GM21528 (cell line): ENCODE results near the gene KLK15.
"Not testable (repeated sequence)": the region's sequence is repeated elsewhere in the genome, so short reads cannot be mapped to it uniquely, and the experiment has no call there.

Experiments
- ATAC-seq: cut with Tn5 transposase; IDR thresholded peaks from one replicate; pipeline ENCODE4 v1.9.1; 2021; ENCODE audit warnings: mild to moderate bottlenecking, moderate library complexity; ENCODE audit not compliant: unreplicated experiment, low FRiP score

Gene KLK15

DNA sequence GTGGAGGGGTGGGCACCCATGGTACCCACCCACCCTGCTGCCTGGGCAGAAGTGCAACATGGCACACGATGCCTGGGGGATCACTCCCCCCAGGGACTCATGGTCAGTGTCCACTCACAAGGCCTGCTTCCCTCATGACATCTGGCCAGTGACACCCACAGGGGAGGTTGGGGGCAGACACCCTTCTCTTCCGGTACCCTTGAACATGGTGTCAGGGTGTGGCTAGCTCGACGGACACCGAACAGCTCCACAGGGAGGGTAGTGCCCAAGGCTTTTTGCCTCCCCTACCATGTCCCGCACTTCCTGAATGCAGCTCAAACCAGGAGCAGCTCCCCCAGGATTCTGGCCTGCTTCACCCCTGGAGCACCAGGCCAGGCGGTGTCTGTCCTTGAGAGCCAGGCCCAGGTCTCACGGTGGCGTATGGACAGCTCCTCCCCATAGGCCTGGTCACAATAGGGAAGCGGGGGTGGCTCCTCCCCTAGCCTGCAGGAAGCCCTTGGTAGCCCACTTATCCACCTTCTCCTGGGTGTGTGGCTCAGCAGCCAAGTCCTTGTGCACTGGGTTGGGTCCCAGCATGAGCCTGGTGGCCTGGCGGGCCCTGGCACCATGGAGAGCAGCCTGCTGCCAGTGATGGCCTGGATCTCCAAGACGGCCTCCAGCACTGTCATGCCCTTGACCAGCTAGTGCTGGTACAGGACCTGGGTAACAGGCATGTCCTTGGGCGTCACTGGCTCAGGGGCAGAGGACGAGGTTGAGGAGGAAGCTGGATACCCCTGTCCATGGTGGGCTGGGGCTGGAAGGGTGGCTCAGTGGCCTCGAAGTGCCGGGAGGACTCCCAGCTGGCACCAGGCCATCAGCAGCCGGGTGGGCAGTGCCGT lies 35.4 kb downstream of the KLK15 start:
- ATAC-seq = no peak

DNA sequence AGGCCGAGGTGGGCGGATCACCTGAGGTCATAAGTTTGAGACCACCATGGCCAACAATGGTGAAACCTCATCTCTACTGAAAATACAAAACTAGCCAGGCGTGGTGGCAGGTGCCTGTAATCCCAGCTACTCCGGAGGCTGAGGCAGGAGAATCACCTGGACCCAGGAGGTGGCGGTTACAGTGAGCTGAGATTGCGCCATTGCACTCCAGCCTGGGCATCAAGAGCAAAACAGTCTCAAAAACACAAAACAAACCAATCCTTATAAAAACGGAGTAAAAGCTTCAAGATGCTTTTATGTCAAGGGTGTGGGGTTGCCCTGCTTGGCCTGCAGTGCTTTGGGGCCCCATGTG lies 36.0 kb downstream of the KLK15 start:
- no peak for ATAC-seq

DNA sequence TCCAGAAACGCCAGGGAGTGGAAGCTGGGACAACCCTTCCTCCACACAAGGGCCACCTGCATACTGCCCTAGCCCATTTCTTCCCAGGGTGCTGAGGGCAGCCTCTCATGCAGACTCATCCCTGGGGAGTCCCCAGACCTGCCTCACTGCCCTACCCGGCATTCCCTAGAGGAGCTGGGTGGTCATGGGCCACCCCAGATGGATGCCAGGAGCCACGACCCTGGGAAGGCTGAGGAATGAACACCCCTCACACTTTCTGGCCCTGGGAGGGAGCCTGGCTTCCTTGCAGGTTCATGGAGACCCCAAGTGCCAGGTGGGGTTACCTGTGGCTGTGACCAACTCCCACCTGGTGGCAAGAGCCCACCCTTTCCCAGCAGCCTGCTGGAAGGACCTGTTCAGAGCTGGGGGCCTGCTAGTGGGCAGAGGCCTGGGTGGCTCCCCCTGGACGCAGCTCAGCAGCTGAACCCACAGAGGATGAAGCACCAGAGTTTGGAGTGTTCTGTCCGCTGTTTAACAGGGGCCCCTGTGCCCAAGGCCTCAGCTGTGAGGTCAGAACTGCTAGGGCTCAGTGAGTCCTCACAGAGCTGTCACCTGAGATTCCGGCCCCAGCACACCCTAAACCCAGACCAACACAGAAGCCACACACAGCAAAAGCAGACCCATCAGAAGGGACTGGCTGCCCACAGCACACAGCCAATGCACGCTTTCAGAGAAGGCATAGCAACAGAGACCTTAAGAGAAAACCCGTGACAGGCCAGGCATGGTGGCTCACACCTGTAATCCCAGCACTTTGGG lies 36.5 kb downstream of the KLK15 start:
- ATAC-seq = no peak

DNA sequence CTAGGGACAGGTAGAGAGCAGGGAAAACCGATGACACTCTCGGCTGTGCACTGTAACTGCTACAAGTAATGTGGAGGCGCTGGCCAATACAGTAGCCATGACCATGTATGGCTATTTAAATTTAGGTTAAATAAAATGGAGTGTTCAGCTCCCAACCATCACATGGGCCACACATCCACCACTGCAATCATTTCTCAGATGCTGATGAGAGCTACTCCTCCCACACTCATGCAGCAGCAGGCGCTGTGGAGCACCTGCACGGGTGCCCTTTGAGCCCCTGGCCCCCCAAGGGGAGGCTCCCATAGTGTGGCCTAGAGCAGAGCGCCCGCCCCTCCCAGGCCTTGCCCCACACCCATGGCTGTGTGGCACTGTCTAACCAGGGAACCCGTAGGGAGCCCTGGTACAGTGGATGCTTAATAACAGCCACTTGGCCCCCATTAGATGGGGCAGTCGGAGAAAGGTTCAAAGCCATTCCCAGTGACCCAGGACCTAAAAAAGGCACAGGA lies 37.2 kb downstream of the KLK15 start:
- ATAC-seq = no peak

DNA sequence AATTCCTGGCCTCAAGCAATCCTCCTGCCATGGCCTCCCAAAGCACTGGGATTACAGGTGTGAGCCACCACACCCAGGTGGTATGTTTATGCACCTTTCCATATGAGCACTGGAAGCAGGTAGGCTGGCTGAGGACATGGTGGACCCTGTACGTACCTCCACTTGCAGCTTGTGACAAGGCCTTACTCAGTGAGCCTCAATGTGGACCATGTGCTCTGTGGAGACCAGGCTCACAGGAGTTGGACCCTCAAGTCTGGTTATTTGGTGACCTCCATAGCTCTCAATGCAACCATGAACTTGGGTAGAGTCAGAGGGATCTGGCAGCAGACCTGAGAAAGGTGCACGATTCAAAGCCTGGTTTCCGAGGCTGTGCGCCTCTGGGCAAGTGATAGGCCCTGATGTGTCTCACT lies 37.7 kb downstream of the KLK15 start:
- no peak for ATAC-seq

DNA sequence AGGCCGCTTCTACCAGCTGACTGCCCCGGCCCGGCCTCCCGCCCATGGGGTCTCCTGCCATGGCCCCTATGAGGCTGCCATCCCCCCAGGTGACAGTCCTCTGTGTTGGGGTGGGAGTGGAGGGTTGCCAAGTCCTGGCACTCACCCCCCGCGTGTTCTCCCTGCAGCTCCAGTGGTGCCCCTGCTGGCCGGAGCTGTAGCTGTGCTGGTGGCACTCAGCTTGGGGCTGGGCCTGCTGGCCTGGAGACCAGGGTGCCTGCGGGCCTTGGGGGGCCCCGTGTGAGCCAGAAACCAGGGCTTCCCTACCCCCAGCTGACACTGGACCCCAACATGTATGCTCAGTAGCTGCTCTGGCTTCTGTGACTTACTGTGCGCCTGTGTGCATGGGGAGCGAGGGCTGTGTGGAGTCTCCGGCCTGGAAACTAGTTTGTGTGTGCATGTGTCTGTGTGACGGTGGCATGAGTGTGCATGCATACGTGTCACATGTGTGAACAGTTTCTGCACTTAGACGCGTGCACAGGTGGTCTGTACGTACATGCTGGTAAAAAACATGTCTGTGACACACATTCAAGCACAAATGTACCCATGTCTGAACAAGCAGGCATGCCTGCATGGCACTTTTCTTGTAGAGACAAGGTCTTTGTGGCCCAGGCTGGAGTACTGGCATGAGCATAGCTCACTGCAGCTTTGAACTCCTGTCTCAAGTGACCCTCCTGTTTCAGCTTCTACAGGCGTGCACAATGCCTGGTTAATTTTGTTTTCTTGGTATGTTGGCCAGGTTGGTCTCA lies 38.3 kb downstream of the KLK15 start:
- no peak for ATAC-seq

DNA sequence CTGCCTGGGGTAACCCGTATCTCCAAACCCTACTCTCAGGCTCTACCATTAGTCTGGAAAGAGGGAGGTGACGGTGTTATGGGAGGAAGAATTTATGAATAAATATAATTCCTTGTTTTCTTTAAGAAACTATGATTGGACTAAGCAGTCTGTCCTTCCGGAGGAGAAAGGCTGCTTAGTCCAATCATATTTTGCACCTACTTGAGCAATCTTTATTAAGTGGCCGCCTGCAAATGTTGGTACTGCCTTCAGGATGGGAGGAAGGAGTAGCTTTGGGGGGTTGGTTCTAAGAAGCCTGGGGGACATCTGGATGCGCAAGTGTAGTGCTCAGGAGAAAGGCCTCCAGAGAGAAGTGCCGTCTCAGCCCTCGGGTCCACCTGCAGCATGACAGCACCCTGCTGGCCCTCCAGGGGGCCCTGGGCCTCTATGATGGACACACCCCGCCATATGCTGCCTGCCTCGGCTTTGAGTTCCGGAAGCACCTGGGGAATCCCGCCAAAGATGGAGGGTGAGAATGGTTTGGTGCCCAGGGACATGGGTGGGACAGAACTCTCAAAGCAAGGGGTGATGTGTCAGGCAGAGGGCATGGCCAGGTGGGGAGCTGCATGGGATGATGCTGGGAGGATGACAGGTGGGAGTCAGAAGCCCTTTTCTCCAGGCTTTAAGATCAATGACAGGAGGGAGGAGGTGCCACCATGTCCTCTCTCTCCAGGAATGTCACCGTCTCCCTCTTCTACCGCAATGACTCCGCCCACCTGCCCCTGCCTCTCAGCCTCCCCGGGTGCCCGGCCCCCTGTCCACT lies 39.1 kb downstream of the KLK15 start:
- no peak for ATAC-seq

DNA sequence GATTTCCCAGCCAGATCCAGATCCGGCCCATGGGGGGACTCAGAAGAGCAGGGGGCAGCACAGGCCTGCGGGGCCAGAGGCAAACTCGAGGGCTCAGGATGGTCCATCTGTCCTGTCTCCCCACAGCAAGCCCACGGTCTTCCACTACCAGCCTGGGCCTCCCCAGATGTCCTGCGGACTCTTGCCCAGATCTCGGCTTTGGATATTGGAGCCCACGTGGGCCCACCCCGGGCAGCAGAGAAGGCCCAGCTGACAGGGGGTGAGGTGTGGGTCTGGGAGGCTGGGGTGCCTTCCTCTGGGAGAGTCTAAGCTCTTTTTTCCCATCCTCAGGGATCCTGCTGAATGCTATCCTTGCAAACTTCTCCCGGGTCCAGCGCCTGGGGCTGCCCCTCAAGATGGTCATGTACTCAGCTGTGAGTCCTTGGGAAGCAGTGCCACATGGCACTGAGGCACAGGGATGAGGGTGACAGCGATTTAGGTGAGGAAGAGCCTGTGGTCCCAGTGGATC lies 39.8 kb downstream of the KLK15 start:
- no peak for ATAC-seq

DNA sequence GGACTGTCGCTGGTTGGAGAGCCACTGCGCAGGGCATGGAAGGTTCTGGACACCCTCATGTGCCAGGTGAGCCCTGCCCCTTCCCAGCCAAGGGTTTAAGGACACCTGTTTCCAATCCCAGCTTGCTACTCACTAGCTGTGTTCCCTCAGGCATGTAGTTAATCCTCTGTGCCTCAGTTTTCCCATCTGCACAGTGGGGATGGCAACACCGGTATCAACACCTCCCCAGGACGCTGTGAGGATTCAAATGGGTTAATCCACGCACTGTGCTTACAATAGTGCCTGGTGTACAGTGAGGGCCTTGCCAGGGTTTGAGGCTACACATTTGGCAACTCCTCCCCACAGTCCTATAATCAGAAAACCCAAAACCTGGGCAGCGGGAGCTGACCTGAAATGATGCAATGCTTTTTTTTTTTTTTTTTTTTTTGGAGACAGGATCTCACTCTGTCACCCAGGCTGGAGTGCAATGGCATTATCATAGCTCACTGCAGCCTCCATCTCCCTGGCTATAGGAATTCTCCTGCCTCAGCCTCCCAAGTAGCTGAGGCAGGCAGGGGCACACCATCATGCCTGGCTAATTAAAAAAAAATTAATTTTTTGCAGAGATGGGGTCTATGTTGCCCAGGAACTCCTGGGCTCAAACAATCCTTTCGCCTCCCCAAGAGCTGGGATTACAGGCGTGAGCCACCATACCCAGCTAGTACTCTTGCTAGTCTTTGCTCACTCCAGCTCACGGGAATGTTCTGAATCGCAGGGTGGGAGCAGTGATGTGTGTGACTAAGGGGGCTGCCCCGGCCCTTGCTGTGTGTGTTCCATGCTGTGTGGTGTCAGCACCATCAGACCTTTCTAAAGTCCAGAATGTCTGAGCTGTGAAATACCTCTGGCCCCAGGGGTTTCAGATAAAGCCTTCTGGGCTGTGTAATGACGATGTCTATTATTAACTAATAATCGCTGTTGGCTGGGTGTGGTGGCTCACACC lies 40.8 kb downstream of the KLK15 start:
- no peak for ATAC-seq

DNA sequence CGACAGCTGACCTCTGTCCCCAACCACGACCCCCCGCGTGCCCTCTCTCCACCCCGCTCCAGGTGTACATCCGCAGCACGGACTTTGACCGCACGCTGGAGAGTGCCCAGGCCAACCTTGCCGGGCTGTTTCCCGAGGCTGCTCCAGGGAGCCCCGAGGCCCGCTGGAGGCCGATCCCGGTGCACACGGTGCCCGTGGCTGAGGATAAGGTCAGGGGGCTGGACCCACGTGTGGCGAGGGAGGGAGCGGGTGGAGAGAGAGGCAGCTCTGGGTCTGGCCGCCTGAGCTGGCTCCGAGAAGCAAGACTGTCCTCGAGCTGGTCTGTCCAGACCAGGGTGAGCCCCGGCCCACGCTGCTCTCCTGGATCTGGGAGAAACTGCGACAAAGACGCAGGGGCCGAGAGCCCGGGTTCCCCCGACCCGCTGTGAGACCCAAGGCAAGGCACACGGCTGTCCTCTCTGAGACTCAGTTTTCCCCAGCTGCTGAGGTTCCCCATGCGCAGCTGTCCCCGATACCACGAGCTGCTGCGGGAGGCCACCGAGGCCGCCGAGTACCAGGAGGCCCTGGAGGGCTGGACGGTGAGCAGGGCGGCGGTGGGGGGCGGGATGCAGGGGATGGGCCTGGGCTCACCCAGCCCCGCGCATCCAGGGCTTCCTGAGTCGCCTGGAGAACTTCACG lies 41.6 kb downstream of the KLK15 start:
- ATAC-seq = no peak

DNA sequence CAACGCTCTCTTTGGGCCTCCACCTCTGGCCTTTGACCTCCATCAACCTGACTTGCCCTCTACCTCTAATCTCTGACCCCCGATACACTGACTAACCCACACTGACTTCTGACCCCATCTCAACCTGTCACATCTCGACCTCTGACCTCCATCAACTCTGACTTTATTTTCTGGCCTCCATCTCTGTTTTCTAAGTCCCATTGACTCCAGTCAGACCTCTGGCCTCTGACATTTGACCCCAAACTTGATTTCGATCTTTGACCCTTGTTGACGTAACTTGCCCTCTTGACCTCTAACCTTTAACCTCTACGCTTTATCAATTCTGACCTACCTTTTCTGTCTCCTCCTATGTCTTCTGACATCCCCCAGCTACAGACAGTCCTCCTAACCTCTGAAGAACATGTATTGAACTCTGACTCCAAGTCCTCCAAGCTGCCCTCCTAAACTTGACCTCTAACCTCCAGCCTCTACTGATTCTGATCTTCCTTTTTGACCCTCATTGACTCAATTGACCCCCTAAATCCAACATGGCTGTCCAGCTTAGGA lies 42.4 kb downstream of the KLK15 start:
- ATAC-seq = no peak

DNA sequence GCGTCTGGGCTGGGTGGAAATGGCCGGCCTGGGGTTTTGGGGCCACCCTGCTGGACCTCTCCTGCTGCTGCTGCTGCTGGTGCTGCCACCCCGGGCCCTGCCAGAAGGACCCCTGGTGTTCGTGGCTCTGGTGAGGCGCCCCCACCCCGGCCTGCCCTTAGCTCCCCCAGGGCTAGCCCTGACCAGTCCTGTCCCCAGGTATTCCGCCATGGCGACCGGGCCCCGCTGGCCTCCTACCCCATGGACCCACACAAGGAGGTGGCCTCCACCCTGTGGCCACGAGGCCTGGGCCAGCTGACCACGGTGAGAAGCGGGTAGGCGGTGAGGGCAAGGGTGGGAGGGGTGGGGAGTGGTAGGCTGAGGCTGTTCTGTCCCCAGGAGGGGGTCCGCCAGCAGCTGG lies 43.0 kb downstream of the KLK15 start, which contains the start of gene ACP4:
Gene ACP4 (plus strand): TSS at position 20 of the 400 bp plus-strand sequence. CDS start 0 bp downstream, at position 20.
- ATAC-seq = no peak

DNA sequence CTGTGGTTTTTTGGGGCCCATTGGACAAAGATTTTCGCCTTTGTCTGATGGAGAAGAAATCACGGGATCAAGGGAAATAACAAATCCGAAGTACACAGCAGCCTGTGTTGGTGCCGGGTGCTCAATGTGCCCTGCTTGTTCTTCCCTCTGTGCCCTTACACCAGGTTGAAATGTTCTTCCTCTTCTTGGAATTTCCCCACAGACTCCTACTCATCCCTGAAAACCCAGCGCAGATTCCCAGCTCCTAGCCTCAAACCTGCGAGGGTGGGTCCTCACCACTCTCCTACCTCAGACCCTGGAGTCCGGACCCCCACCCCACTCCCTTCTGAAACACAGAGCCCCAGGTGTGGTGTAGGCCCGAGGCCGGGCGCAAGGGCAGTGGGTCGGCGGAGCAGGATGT lies 48.0 kb downstream of the KLK15 start:
- ATAC-seq = no peak

DNA sequence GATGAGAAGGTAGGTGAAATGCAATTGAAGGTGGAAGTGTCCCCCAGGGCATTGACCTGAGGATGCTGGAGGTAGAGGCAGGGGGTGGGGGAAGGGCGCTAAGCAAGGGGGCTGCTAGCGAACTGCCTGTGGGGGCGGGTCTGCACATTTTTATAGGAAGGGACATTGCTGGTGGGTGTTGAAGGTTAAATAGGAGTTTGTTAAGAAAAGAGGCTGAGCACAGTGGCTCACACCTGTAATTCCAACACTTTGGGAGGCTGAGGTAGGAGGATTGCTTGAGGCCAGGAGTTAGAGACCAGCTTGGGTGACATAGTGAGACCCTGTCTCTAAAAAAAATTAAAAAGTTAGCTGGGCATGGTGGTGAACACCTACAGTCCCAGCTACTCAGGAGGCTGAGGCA lies 48.7 kb downstream of the KLK15 start:
- ATAC-seq = no peak

DNA sequence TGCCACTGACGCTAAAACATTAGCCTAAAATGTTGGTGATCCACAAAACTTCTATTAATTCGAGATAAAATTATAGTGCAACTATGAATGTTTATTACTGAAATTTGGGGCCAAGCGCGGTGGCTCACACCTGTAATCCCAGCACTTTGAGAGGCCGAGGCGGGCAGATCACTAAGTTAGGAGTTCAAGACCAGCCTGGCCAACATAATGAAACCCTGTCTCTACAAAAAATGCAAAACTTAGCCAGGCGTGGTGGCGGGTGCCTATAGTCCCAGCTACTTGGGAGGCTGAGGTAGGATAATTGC lies 49.6 kb downstream of the KLK15 start:
- ATAC-seq = not testable (repeated sequence)

DNA sequence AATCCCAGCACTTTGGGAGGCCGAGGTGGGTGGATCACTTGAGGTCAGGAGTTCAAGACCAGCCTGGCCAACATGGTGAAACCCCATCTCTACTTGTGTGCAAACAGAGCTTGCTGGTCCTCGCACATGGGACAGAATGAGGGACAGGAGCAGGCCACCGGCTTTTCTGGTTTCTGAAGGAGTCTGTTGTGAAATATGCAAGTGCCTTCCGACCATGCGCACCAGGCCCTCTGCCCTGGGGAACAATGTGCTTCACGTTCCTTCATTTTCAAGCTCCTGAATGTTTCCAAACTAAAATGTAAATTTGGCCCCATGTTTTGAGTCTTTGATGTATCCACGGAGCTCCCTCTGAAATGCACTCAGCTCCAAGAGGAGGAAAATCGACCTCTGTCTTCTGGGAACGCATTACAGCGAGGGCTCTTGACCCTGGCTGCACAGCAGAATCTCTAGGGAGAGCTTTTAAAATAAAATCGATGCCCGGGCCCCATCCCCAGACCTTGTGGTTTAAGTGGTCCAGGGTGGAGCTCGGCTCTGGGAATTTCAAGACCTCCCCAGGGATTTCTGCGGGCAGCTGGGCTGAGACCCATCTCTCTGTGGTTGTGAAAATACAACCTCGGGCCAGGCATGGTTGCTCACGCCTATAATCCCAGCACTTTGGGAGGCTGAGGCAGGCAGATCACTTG lies 52.5 kb downstream of the KLK15 start:
- ATAC-seq = no peak
